Tibial nerve (tissue), 4 donors: Measurements from ENCODE around the gene CDK15. TPM values are rescaled to one million over a fixed set of nuclear protein-coding genes. Genes with fewer than 3 reads are reported as not detected.

ENCODE experiments used
- DNase-seq, 2 donors: peaks; one replicate each; pipeline ENCODE4 v3.0.0-alpha.2; 2019; ENCODE audit warnings: low spot score in 2 of 2
- H3K27ac ChIP-seq, 4 donors: fragments of 200-600 bp; sonication (generic) in 3 of 4; one replicate each; pipeline ENCODE4 v1.5.1; 2017 to 2019; ENCODE audit warnings: mild to moderate bottlenecking in 1 of 4
- H3K27me3 ChIP-seq, 2 donors: fragments of 200-600 bp; sonication (generic) in 1 of 2; one replicate each; pipeline versions ENCODE4 v1.5.1 to v1.6.0; 2017 to 2019
- H3K36me3 ChIP-seq, 3 donors: fragments of 200-600 bp; sonication (generic); one replicate each; pipeline ENCODE4 v1.5.1; 2018 to 2019
- H3K4me1 ChIP-seq, 4 donors: fragments of 200-600 bp; sonication (generic) in 3 of 4; one replicate each; pipeline ENCODE4 v1.5.1; 2017 to 2019
- H3K4me3 ChIP-seq, 4 donors: fragments of 200-600 bp; sonication (generic) in 3 of 4; one replicate each; pipeline ENCODE4 v1.5.1; 2017 to 2019; ENCODE audit warnings: mild to moderate bottlenecking in 1 of 4, moderate library complexity in 1 of 4
- H3K9me3 ChIP-seq, 4 donors: fragments of 200-600 bp; sonication (generic) in 3 of 4; one replicate each; pipeline ENCODE4 v1.5.1; 2017 to 2019
- EP300 ChIP-seq, 2 donors: sonication (generic); formaldehyde crosslinking; IDR thresholded peaks; one replicate each; pipeline ENCODE4 v1.6.1; 2017; ENCODE audit warnings: antibody characterized with exemption in 2 of 2, mild to moderate bottlenecking in 1 of 2
- POLR2A ChIP-seq, 2 donors: fragments of 450-650 bp; IDR thresholded peaks; one replicate each; pipeline ENCODE4 v1.6.1; 2017; ENCODE audit warnings: antibody characterized with exemption in 2 of 2, mild to moderate bottlenecking in 2 of 2, moderate library complexity in 2 of 2
- WGBS, 2 donors: methylation state at CpG; one replicate each; pipeline ENCODE4 v1.1.5; 2018; 5-methylcytosine and 5-hydroxymethylcytosine counted together
- total RNA-seq, 4 donors: library from RNA; depleted of rRNA; stranded (reverse); fragments of >200 nt; gene quantifications; one replicate each; pipeline ENCODE4 v1.1.0, GENCODE V29; 2016
- TF ChIP-seq, protein P1 (sequence below), 5 experiments: fragments of 200-600 bp in 3 of 5; fragments of 450-650 bp in 2 of 5; sonication (generic) in 3 of 5; IDR thresholded peaks; one replicate each; pipeline ENCODE4 v1.5.1; 2016 to 2019; ENCODE audit warnings: antibody characterized with exemption in 5 of 5, mild to moderate bottlenecking in 3 of 5, moderate library complexity in 2 of 5

The CDK15 gene
- total RNA-seq, 4 donors from 2014 or later, result 0.90 to 6.5 (median 1.4) TPM

DNA sequence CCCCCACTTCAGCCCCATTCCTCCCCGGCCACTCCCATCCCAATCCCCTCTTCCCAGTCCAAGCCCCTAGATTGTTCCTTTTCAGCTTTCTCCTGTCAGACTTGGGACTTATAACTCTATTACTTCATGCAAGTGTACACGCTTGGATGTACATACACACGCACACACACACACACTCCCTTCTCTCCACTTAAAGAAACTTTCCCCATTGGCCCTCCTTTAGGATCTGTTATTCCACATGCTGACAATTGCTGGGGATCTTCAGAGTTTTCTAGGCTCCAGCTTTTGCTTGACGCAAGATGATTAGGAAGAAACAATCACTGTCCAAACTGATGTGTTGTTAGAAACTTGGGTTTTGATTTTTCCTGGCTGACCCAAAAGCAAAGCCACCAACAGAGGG lies 75.4 kb downstream of the CDK15 start:
- Histone ChIP-seq H3K4me1 (peaks cover 0 to 29% (median 7%) of the 10 kb centered on the region in 4 donors), H3K36me3 (no peaks in the 10 kb centered on the region), H3K27ac (no peak overlapping the region), H3K9me3 (no peaks in the 10 kb centered on the region), H3K27me3 (no peaks in the 10 kb centered on the region), H3K4me3 (no peak overlapping the region)
- WGBS, 2 donors, result 88% methylated on average over 4 of the region's 4 CpGs
- TF ChIP-seq POLR2A (IDR thresholded peaks at IDR 0.05) (no peak), EP300 (IDR thresholded peaks at IDR 0.05) (no peak)
- TF ChIP-seq, protein P1, sequence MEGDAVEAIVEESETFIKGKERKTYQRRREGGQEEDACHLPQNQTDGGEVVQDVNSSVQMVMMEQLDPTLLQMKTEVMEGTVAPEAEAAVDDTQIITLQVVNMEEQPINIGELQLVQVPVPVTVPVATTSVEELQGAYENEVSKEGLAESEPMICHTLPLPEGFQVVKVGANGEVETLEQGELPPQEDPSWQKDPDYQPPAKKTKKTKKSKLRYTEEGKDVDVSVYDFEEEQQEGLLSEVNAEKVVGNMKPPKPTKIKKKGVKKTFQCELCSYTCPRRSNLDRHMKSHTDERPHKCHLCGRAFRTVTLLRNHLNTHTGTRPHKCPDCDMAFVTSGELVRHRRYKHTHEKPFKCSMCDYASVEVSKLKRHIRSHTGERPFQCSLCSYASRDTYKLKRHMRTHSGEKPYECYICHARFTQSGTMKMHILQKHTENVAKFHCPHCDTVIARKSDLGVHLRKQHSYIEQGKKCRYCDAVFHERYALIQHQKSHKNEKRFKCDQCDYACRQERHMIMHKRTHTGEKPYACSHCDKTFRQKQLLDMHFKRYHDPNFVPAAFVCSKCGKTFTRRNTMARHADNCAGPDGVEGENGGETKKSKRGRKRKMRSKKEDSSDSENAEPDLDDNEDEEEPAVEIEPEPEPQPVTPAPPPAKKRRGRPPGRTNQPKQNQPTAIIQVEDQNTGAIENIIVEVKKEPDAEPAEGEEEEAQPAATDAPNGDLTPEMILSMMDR (IDR thresholded peaks at IDR 0.05), result no peak
- no peak for DNase-seq

DNA sequence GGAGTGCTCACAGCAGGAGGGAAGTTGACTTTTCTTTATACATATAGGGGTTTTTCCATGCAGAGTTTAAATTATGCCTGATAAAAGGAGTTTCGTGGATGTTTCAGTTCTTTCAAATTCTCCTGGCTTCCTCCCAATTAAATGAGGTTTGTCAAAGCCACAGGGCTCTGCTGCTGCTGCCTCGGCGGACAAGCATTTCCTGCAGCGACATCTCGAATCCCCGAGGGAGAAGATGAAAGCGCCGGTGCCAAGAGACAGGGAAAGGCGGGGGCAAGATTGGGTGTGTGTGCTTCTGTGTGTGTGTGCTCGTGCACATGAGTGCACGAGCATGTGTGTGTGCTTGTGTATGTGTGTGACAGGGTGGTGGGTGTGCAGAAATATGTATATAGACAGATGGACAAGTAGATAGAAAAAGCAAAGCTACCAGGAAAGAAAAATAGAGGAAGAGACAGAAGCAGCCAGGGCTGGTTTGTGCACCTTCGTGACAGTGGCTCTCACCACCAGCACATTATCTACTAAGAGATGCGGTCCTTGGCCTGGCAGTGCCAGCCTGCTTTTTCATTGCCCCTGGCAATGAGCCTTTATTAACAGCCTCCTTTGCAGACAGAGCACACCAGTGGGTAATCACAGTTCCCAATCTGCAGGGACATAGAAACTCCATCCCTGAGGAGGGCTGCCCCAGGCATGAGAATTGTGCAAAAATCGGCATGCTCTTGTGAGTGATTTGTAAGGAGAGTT lies 76.2 kb downstream of the CDK15 start:
- Histone ChIP-seq H3K4me1 (peaks cover 0 to 29% (median 7%) of the 10 kb centered on the region in 4 donors), H3K9me3 (no peaks in the 10 kb centered on the region), H3K27me3 (no peaks in the 10 kb centered on the region), H3K27ac (no peak overlapping the region), H3K4me3 (no peak overlapping the region), H3K36me3 (no peaks in the 10 kb centered on the region)
- 23 to 24% methylated on average over 14 of the region's 14 CpGs for WGBS, 2 donors
- TF ChIP-seq, protein P1 (IDR thresholded peaks at IDR 0.05), result no peak
- TF ChIP-seq EP300 (IDR thresholded peaks at IDR 0.05), result no peak
- DNase-seq, result no peak

DNA sequence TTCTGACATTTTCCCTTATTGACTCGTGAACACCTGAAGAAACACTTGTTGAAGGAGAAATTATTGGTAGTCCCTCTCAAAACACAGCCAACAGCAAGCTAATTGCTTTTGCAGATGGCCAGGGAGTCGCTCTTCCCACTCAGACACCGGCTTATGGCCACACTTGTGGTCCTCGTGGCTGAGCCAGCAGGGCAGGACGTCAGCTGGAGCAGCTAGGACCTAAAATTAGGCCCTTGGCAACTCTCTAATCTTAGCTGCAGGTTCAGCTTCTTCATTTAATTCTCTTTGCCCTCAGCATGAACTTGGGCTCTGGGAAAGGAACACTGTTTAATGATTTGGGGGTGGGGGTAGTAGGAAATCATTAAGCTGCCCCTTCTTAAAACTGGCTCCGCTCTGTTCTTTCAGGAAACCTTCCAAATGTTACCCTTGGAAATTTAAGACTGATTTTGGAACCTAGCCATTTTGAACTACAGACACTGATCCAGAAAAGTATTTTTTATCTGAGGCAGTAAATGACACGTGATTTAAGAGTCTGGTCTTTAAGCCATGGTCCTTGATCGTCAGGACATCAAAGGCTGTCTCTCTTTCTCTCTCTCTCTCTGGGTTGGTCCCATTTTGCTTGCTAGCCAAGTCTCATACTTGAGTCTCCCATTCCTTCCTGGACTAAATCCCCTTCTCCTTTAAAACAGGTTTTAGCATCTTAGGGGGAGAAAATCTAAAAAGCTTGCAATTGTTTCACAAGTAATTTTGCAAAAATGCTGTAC lies 77.5 kb downstream of the CDK15 start:
- Histone ChIP-seq H3K4me1 (peaks cover 0 to 39% (median 7%) of the 10 kb centered on the region in 4 donors), H3K36me3 (no peaks in the 10 kb centered on the region), H3K27me3 (no peaks in the 10 kb centered on the region), H3K27ac (no peak overlapping the region), H3K4me3 (no peak overlapping the region), H3K9me3 (no peaks in the 10 kb centered on the region)
- TF ChIP-seq EP300 (IDR thresholded peaks at IDR 0.05), result no peak
- TF ChIP-seq, protein P1 (IDR thresholded peaks at IDR 0.05), result no peak
- WGBS, 2 donors, result 48 to 50% methylated on average over 8 of the region's 8 CpGs
- no peak for DNase-seq

DNA sequence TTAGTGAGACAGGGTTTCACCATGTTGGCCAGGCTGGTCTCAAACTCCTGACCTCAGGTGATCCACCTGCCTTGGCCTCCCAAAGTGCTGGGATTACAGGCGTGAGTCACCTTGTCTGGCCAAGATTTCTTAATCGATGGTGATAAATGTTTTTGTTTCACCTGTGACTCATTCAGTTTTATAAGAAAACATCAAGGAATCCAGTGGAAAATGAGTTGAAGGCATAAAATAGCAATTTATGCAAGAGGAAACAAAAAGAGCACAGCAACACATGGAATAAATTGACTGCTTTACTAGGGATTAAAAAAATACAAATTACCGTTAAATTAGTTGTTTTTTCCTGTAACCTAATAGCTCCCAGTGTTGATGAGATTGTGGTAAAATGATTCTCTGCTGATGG lies 80.2 kb downstream of the CDK15 start:
- no peak for DNase-seq
- no peaks in the 10 kb centered on the region for H3K27me3 ChIP-seq
- no peaks in the 10 kb centered on the region for H3K36me3 ChIP-seq
- no peak overlapping the region for H3K4me3 ChIP-seq
- TF ChIP-seq, protein P1 (IDR thresholded peaks at IDR 0.05), result no peak
- no peak for TF ChIP-seq EP300 (IDR thresholded peaks at IDR 0.05)
- 65 to 79% methylated on average over 3 of the region's 3 CpGs for WGBS, 2 donors
- no peaks in the 10 kb centered on the region for H3K9me3 ChIP-seq
- H3K27ac ChIP-seq, result no peak overlapping the region
- peaks cover 0 to 36% (median 7%) of the 10 kb centered on the region in 4 donors for H3K4me1 ChIP-seq

DNA sequence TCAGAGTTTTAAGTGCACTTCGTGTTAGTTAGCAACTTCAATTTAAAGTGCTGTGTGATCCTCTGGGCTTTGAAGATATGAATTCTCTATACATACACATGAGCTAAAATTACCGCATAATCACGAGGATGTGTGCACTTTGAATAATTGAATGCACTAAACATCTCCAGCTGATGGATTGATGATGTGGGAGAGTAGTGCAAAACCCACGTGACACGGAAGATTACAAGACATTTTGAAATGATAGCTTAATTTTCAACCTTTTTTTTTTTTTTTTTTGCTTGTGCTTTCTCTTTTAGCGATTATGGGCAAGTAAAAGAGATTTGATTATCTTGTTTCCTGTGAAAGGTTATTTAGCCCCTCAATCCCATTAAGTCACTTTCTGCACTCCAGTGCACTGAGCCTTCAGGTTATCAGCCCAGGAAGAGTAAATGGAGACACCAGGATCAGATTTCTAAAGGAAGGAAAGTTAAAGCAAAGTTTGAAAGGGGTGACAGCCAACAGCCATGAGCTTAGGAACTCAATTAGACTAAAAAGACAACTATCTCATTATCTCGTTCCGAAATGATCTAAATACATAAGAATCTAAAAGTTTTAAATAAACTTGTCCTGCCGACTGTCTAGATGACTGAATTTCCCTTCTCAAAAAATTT lies 81.6 kb downstream of the CDK15 start:
- DNase-seq, result no peak
- H3K4me1 ChIP-seq, result peaks cover 0 to 25% (median 3%) of the 10 kb centered on the region in 4 donors
- 25 to 28% methylated on average over 9 of the region's 9 CpGs for WGBS, 2 donors
- H3K9me3 ChIP-seq, result no peaks in the 10 kb centered on the region
- H3K27me3 ChIP-seq, result no peaks in the 10 kb centered on the region
- no peak overlapping the region for H3K27ac ChIP-seq
- TF ChIP-seq, protein P1 (IDR thresholded peaks at IDR 0.05), result no peak
- TF ChIP-seq EP300 (IDR thresholded peaks at IDR 0.05) (no peak), POLR2A (IDR thresholded peaks at IDR 0.05) (no peak)
- H3K4me3 ChIP-seq, result peak overlapping the region; percentile 1 to 41 (median 16)
- no peaks in the 10 kb centered on the region for H3K36me3 ChIP-seq
